Activated T-helper 1 cell treated with Interleukin-2 at 50 U/mL for 16 hours (primary cell): ENCODE measurements around the gene ARHGEF25.
"Not testable (repeated sequence)": the region's sequence is repeated elsewhere in the genome, so short reads cannot be mapped to it uniquely, and the experiment has no call there.

Experiments
- DNase-seq: peaks from one replicate; pipeline ENCODE4 v3.0.0-alpha.2; 2020; ENCODE audit warnings: low read depth

ARHGEF25 gene

DNA sequence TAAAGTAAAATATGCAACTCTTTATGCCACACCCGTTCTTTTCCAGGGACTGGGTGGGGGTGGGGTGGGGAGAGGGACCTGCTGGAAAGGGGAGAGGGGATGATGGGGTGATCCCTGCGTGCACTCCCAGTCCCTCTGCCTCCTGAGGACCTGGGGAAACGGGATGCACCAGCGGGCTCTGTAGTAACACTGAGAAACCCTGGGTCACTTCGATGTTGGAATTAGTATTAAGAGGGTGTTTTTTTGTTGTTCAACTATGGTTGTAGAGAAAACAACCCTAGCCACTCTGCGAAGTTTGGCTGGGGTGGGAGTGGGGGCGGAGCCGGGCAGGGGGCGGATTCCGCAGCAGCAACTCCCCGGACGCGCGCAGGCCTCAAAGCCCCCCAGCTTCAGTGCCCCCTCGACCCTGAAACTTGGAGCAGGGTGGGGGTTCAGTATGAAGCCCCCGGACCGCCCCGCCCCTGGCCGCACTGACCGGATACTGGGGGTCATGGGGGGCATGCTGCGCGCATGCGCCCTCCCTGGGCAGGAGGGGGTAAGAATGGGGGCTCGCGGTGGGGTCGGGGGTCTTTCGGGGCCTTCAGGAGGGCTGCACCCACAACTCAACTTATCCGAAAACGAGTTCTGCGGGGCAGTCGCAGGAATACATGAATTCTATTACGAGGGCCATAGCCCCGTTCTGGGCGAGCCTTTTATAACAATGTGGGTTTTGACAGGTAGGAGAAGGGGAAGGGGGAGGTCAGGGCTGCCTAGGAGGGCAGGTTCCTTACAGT is 1.3 kb upstream of the ARHGEF25 start:
- no peak for DNase-seq

DNA sequence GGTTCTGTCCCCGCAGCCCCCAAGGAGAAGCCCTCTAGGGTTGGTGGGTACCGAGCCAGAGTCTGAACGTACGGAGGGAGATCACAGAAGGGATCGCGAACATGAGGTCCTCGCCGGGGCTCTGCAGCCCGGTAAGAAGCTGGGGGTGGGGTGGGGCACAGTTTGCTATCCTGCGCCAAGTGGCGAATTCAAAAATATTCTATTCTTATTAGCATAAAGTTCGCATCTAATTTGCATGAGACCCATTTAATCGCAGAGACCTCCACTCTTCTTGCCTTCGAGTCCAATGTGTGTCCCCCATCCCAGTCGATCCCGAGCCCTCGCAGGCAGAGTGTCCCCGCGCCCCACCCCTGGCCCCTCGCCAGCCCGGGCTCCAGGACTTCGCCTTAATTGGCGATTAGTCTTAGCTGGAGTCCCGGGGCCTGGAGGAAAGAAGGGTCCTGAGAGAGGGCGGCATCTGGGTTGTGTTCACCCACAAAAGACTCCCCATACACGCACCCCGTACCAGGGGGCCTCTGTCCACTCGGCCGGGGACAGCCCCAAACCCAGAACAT is 604 bp upstream of the ARHGEF25 start:
- no peak for DNase-seq

DNA sequence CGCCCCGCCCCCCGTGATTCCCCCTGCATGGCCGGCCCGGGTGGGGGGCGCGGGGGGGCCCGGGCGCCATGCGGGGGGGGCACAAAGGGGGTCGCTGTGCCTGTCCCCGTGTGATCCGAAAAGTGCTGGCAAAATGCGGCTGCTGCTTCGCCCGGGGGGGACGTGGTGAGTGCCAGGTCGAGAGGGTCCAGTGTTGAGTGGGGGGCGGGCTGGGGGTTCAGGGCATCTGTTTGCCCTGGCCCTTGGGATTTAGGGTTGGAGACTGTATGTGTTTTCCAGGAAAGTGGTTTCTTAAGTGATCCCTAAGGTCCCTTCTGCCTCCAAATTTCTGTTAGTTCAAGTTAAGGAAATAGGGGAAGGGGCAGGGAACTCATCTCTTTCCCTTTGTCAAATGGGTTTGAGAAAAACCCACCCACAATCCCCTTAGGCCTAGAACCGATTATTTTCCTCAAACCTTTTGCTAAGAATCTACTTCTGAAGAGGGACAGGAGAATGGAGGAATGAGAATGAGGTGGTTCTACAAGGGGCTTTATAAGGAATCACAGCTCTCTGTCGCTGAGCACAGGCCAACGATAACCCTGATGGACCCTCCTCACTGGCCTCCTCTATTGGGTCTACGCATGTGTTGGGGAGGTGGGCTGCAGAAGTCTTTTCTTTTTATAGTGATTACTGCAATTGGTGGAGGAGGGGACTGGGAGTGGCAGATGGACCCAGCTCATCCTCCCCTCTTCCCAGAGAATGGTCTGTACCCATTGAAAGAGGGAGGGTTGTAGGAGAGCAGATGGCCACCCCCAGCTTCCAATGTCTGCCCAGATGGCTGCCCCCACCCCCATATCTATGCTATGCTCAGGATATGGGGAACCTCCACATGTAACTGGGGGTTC is 834 bp downstream of the ARHGEF25 start:
- DNase-seq = no peak

DNA sequence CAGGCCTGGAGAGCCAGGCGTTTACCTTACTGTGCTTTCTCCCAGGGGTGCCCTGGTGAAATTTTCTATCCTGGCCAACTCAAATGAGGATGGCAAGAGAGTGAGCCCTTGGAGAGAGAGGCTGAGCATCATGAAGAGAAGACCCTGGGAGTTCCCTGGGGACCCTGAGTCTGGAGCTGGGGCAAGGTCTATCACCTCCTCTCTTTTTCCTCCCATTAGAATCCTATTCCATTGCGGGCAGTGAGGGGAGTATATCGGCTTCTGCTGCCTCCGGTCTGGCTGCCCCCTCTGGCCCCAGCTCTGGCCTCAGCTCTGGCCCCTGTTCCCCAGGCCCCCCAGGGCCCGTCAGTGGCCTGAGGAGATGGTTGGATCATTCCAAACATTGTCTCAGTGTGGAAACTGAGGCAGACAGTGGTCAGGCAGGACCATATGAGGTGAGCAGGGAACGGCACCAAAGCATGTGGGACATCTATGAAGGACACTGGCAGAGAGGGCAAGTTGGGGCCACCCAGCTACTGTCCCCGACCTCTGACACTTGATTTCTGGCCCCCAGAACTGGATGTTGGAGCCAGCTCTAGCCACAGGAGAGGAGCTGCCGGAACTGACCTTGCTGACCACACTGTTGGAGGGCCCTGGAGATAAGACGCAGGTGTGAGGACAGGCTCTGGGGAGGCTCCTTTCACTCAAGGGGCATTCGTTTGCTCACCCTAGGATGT is 1.6 kb downstream of the ARHGEF25 start:
- DNase-seq = no peak

DNA sequence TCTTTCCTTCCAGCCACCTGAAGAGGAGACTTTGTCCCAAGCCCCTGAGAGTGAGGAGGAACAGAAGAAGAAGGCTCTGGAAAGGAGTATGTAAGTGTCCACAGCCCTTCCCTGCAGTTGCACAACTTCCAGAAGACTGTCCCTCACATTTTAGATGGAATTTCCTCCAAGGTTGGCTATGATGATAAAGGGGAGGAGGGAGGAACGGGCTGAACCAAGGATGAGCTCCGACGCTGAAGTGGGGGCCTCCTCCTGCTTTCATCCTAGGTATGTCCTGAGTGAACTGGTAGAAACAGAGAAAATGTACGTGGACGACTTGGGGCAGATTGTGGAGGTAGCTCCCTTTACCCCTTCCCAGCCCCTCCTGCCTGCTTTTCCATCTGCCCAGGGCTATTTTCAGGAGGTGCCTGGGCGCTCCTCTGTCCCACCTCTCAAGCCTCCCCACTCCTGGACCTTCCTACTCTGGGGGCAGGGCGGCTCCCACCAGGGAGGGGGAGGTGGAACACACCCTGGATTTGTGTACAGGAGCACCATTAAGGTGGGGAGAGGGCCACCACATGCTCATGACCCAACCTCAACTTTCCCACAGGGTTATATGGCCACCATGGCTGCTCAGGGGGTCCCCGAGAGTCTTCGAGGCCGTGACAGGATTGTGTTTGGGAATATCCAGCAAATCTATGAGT is 2.3 kb downstream of the ARHGEF25 start:
- DNase-seq = no peak

DNA sequence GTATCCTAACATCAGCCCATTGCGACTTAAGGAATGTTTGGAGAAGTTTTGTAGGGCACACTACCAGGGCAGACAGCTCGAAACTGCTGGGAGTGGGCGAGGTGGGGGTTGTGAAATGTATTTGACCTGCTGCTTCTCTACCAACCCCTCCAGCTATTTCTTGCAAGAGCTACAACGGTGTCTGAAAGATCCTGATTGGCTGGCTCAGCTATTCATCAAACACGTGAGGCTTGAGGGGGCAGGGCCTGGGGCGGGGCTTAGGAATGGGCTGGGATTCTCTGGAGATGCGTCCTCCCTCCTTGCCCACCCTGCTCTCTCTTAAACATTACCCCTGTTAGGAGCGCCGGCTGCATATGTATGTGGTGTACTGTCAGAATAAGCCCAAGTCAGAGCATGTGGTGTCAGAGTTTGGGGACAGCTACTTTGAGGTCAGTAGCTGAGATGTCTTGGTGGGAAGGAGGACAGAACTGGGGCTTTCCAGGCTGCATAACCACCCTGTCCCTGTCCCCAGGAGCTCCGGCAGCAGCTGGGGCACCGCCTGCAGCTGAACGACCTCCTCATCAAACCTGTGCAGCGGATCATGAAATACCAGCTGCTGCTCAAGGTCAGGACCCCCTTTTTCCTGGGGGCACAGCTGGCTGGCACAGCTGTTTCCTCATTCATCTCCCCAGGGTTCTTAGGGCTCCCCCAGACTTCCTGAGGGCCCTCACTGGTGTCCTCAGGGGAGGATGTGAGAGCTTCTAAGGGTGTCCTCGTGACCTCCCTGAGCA is 3.1 kb downstream of the ARHGEF25 start:
- DNase-seq = no peak

DNA sequence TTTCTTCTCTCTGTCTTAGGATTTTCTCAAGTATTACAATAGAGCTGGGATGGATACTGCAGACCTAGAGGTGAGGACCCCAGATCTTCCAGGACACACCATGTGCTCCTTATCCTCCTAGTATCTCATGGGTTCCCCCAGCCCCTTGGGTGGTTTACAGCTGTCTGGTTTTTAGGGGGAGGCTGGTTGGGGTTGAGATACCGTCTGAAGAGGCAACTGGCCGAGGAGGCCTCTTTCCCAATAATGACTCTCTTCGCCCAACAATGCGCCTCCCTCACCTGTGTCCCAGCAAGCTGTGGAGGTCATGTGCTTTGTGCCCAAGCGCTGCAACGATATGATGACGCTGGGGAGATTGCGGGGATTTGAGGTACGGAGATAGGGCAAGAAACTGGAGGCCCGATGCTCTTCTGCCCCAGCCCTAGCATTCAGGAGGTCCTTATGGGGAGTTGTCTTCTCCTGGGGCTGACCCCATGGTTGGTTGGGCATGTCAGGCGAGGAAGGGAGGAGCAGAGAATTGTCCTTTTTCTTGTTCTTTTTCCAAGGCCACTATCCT is 3.8 kb downstream of the ARHGEF25 start:
- no peak for DNase-seq

DNA sequence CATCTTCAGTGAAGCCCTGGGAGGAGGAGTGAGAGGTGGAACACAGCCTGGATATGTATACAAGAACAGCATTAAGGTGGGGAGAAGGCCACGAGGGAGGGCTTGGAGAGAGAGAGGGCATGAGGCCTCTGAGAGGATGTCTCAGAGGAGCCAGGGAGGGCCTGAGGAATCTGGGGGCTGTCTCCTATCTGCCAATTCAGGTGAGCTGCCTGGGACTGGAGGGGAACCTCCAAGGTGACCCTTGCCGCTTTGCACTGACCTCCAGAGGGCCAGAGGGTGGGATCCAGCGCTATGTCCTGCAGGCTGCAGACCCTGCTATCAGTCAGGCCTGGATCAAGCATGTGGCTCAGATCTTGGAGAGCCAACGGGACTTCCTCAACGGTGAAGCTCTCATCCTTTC is 4.4 kb downstream of the ARHGEF25 start:
- no peak for DNase-seq

DNA sequence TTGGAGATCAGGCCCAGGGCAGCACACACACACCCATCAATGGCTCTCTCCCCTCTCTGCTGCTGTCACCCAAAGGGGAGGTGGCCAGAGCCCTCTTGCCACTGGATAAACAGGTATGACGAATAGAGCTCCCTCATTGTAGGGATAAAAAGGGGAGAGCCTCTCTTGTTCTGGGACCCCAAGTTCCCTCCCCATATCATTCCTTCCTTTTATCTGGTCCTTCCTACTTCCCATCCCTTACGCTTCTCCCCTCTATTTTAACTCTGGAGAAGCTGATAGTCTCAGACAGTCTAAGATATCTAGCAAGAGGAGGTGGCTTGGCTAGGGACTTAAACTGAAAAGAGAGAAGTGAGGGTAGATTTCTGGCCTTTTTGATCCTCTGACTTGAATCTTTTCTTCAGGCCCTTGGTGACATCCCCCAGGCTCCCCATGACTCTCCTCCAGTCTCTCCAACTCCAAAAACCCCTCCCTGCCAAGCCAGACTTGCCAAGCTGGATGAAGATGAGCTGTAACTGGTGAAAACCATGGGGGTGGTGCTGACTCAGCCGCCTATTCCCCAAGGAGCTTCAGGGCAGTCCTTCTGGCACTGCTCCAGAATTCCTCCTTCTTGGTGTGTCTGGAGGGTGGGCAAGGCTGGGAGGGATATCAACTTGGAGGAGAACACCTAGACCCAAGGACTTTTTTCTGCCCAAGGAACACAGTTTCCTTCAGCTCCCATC is 5.3 kb downstream of the ARHGEF25 start:
- DNase-seq = no peak

DNA sequence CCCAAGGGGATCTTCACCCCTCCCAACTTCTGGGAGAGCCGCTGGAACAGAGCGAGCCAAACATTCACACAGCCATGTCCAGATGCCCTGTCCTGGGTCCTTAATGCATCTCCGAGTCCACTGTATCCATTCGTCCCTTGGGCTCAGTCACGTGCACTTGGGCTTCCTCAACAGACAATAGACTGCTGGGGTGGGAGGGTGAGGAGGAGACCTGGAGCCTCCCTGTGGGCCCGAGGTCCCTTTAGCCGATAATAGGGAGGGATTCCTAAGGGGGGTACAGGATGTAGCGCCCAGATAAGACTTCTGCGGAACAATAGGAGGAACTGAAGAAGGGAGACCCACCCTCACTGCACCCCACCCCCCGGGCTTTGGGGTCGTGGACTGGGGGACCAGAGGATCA is 6.7 kb downstream of the ARHGEF25 start:
- no peak for DNase-seq

DNA sequence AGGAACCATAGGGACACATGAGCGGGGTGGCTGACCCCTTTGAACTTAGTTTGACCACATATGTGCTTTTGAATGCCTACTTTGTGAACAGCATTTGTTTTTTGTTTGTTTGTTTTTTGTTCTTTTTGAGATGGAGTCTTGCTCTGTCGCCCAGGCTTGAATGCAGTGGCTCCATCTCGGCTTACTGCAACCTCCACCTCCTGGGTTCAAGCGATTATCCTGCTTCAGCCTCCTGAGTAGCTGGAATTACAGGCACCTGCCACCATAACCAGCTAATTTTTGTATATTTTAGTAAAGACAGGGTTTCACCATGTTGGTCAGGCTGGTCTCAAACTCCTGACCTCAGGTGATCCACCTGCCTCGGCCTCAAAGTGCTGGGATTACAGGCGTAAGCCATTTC is 7.2 kb downstream of the ARHGEF25 start:
- DNase-seq = not testable (repeated sequence)

DNA sequence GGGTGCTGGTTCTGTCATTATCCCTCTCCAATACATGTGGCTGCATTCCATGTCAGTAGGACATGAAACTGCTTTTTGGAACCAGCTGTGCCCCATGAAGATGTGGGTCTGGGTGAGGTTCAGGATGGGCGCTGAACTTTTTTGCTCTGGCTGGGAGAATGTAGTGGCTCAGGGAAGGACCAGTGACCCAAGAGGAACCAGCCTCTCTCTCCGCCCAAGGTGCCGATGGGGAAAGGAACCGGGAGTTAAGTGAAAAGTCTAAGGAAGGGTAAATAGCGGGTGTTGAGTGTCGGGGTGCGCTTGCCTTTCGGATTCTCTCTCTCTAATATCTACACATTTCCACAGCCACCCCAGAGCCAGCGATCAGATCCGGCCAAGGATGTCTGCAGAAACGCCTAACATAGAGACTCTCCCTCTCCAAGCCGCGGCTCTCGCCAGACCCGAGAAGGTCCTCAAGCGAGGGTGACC is 7.8 kb downstream of the ARHGEF25 start:
- DNase-seq = no peak

DNA sequence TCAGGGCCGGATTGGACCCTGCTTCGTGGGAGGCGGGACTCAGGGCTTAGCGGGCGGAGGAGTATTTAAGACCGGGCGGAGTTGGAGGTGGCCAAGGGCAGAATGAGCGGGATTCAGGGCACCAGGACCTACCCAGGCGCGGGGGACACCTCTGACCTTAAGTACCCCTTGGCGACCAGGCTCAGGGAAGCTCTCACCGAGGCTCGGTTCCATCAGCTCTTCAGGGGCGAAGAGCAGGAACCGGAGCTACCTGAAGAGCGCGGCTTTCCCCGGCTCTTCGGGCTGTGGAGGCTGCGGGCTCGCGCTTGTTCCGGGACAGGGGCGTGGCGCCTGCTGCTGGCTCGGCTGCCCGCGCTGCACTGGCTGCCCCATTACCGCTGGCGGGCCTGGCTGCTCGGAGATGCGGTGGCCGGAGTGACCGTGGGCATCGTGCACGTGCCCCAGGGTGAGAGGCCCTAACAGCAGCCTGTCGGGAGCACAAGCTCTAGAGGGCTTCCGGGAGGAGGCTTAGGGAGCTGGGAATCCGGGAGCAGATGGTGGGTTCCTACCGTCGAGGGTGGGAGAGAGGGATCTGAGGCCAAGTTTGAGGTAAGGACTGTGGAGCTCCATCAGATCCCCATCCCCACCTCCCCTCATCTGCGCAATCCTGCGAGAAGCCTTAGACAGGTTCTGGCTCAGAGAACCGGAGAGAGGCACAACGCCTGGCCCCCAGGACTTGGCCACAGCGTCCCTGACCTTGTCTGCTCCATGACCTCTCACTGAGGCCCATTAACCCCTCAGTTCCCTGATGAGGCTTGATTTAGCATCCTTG is 8.4 kb downstream of the ARHGEF25 start:
- no peak for DNase-seq

DNA sequence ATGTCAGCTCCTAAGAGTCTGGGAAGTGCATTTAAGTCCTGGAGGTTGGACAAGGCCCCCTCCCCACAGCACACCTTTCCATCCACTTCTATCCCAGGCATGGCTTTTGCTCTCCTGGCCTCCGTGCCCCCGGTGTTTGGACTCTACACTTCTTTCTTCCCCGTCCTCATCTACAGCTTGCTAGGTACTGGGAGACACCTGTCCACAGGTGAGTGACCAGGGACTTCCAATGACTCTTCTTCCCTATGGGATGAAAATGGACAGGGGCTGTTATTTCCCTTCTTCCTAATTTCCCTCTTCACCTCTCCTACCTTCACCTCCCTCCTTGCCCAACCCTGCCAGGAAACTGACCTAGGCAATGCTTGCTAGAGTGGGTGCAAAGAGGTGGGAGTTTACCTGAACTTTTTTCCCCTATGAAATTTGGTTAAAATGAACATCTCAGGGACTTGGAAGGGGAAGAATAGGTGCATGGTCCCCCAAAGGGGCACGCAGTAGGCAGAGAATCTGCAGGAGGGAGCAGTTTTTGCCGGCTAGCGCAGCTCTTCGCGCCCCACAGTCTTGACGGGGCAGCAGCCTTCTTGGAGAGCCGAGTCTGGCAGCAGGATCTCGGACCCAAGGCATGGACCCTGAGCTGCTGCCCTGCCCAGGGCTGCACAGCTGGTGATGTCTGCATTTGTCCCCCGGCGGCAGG is 9.2 kb downstream of the ARHGEF25 start:
- no peak for DNase-seq

DNA sequence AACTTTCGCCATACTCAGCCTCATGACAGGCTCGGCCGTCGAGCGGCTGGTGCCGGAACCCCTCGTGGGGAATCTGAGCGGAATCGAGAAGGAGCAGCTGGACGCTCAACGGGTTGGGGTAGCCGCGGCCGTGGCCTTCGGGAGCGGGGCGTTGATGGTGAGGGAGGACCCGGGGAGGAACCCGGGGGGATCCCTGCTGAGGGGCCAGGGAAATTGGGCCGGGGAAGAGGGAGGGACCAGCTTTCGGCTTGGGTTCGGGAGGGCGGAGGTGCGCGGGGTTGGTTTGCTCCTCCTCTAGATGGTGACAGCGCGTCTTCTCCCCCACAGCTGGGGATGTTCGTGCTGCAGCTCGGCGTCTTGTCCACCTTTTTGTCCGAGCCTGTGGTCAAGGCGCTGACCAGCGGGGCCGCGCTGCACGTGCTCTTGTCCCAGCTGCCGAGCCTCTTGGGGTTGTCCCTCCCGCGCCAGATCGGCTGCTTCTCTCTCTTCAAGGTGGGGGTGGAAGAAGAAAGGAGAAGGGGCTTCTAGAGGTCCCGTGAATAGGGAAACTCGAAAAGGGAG is 9.8 kb downstream of the ARHGEF25 start:
- DNase-seq = no peak

DNA sequence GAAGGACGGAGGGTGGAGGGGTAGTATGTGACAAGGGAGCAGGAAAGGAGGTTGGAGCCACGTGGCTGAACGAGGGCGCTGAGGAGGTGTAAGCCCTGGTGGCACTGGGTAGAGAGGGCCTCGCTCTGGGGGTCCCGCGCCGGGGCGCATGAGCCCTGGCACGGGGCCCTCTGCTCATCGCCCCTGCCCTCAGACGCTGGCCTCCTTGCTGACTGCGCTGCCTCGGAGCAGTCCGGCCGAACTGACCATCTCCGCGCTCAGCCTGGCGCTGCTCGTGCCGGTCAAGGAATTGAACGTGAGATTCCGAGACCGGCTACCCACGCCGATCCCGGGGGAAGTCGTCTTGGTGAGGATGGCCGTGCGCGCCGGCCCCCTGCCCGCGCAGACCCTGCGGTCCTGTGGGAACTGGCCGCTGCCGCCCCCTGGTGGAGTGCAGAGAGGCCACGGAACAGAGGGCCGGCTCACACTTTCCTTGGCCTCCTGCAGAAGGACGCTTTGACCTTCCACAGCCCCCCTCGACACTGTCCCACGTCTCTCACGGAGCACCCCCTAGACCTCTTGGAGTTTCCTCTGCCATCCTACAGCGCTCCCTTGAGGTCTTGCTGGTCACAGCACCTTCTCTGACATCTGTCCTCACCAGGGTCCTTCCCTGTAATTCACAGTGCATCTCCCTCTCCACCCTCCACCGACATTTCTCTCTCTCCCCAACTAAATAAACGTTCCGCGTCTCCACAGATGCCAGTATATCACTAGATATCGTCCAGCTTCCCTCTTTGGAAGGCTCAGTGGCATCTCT is 10.5 kb downstream of the ARHGEF25 start:
- DNase-seq = no peak
